Upper lobe of right lung (tissue), 1 donor: ENCODE measurements around the gene TMEM87B. TPM values are rescaled to one million over a fixed set of nuclear protein-coding genes. Genes with fewer than 3 reads are reported as not detected.
"Not testable (repeated sequence)": the region's sequence is repeated elsewhere in the genome, so short reads cannot be mapped to it uniquely, and the experiment has no call there.

Experiments
- ATAC-seq: fragments of 200-7000 bp; cut with Tn5 transposase; one replicate; pipeline ENCODE4 v1.9.1; 2020; ENCODE audit warnings: mild to moderate bottlenecking, moderate library complexity
- DNase-seq: peaks from one replicate; pipeline ENCODE4 v3.0.0-alpha.2; 2020
- H3K27ac ChIP-seq: fragments of 200-600 bp; one replicate; pipeline ENCODE4 v1.8.0; 2022
- H3K27me3 ChIP-seq: fragments of 200-600 bp; one replicate; pipeline ENCODE4 v1.8.0; 2022; ENCODE audit warnings: mild to moderate bottlenecking
- H3K36me3 ChIP-seq: fragments of 200-600 bp; one replicate; pipeline ENCODE4 v1.8.0; 2022
- H3K4me1 ChIP-seq: fragments of 200-600 bp; one replicate; pipeline ENCODE4 v1.8.0; 2022
- H3K4me3 ChIP-seq: fragments of 200-600 bp; one replicate; pipeline ENCODE4 v1.8.0; 2022; ENCODE audit warnings: mild to moderate bottlenecking
- H3K9me3 ChIP-seq: fragments of 200-600 bp; one replicate; pipeline ENCODE4 v1.8.0; 2022
- CTCF ChIP-seq: fragments of 200-600 bp; IDR thresholded peaks from one replicate; pipeline ENCODE4 v1.8.0; 2022; ENCODE audit warnings: antibody characterized with exemption
- intact Hi-C: fragments of 100-400 bp; cut with DNase I; formaldehyde crosslinking; loops from one replicate; pipeline ENCODE4 v1.11.0; 2022
- total RNA-seq: library from RNA; stranded (reverse); fragmentation: NEBNext Ultra II Directional; extraction: Animal tissue kit (Norgen Biotek cat#: 25700); gene quantifications from one replicate; pipeline ENCODE4 v1.2.1, GENCODE V29; 2021
- donor health status: DM: no; HTN: yes; CAD: no; lungs with severe emphysema.

TMEM87B gene
- total RNA-seq, 1 donor from 2014 or later = 28.0 TPM

- peaks cover 10% of the 10 kb centered on the region for H3K4me1 ChIP-seq
- ATAC-seq = no peak
- no peak for TF ChIP-seq CTCF
- DNase-seq = no peak
- peaks cover 67% of the 10 kb centered on the region for H3K36me3 ChIP-seq
- H3K27me3 ChIP-seq = no peaks in the 10 kb centered on the region
- H3K9me3 ChIP-seq = no peaks in the 10 kb centered on the region
- no peak overlapping the region for H3K4me3 ChIP-seq
- intact Hi-C loops = no loop called here
- H3K27ac ChIP-seq = no peak overlapping the region
Measured at GRCh38 chr2:112095681-112096080, 40.6 kb downstream of the TMEM87B start.

DNA sequence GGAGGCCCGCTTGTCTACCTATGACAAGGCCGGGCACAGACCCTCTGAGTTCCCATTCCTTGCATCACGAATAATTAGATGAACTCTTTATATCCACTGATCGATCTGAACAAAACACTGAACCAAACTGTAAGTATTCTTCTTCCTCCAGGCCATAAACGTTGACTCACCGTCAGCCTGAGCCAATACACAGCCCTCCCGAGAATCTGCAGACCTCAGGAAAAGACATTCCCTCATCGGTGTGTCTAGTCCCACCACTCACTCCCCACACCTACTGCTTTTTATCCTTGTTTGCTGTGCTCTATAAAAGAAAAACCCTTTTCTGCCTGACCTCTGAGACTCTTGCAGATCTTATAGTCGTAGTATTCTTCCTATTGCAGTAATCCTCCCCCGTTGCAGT, 41.0 kb downstream of the TMEM87B start:
- H3K27ac ChIP-seq = no peak overlapping the region
- no peak for DNase-seq
- intact Hi-C loops = no loop called here

DNA sequence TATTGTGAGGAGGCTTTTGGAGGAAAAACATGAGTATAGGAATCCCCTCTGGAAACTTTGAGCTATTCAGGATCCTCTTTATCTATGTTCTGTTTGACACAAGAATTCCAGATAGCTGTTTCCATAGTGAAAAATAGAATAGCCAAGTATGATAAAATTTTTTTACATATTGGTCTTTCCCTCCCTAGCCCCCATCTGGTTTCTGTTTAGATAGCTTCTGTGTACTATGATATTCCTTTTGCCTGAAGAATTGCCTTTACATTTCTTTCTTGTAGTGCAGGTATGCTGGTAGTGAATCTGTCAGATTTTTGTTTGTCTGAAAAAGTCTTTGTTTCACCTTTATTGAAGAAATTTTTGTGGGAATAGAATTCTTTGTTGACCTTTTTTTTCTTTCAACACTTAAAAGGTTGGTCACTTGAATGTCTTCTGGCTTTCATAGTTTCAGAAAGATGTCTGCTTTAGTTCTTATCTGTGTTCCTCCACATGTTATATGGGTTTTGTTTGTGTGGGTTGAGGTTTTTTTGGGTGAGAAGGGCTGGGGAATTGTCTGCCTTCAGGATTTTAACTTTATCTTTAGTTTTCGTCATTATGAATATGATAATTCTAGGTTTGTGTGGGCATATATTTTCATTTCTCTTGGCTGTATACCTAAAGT, 53.2 kb downstream of the TMEM87B start:
- Histone ChIP-seq H3K4me1 (no peaks in the 10 kb centered on the region), H3K27me3 (no peaks in the 10 kb centered on the region), H3K9me3 (peaks cover 10% of the 10 kb centered on the region), H3K27ac (no peak overlapping the region), H3K36me3 (peaks cover 73% of the 10 kb centered on the region), H3K4me3 (no peak overlapping the region)
- ATAC-seq (no peak), DNase-seq (no peak)
- intact Hi-C loops = no loop called here
- TF ChIP-seq CTCF = no peak

More for the DNA sequence above, 41.0 kb downstream of the TMEM87B start:
- Histone ChIP-seq H3K9me3 (no peaks in the 10 kb centered on the region), H3K27me3 (no peaks in the 10 kb centered on the region), H3K4me1 (peaks cover 10% of the 10 kb centered on the region), H3K36me3 (peaks cover 67% of the 10 kb centered on the region), H3K4me3 (no peak overlapping the region)
- no peak for TF ChIP-seq CTCF
- no peak for ATAC-seq

DNA sequence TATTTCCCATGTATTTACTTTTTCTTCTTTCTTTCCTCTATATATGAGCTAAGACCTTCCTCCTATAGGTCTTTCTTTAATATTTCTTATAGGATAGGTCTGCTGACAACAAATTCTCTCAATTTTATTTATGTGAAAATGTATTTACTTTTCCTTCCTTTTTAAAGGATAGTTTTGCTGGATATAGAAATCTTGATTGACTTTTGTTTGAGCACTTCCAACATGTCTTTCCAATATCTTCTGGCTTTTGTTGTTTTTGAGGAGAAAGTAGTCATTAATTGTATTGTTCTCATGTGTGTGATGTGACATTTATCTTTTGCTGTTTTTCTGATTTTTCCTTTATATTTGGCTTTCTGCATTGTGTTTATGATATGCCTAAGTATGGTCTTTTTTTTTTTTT, 54.2 kb downstream of the TMEM87B start:
- Histone ChIP-seq H3K4me1 (no peaks in the 10 kb centered on the region), H3K36me3 (peaks cover 65% of the 10 kb centered on the region), H3K4me3 (no peak overlapping the region), H3K27ac (no peak overlapping the region), H3K27me3 (no peaks in the 10 kb centered on the region), H3K9me3 (peaks cover 10% of the 10 kb centered on the region)
- DNase-seq = no peak
- no peak for ATAC-seq
- TF ChIP-seq CTCF = no peak
- intact Hi-C loops = no loop called here

DNA sequence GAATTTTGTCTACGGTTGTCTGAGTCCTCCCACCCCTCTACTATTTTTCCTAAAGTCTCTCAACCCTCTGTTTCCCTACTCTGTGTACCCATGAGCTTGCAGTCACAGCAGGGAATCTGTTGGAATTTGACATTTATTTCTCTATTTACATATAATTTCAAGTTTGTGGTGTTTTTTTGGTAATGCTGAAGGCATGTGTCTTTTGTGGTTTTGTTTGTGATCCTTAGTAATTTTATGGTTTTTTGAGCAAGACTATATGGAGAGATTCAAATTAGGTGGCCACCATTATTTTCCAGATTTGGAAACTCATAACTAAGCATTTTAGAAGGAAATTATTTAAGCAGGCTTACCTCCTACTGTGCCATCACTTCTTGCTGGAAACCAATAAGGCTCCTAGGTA, 55.9 kb downstream of the TMEM87B start:
- H3K4me1 ChIP-seq = no peaks in the 10 kb centered on the region
- H3K27me3 ChIP-seq = no peaks in the 10 kb centered on the region
- no peak overlapping the region for H3K27ac ChIP-seq
- no peak overlapping the region for H3K4me3 ChIP-seq
- H3K36me3 ChIP-seq = peaks cover 56% of the 10 kb centered on the region
- ATAC-seq (no peak), DNase-seq (no peak)
- intact Hi-C loops = no loop called here
- TF ChIP-seq CTCF = no peak
- H3K9me3 ChIP-seq = peaks cover 10% of the 10 kb centered on the region

GRCh38 chr2:112113354-112113753, 58.3 kb downstream of the TMEM87B start:
- H3K27me3 ChIP-seq, H3K4me1 ChIP-seq, DNase-seq, ATAC-seq, intact Hi-C loops, H3K27ac ChIP-seq, H3K4me3 ChIP-seq: not testable (repeated sequence)
- H3K36me3 ChIP-seq = peaks cover 61% of the 10 kb centered on the region
- peaks cover 10% of the 10 kb centered on the region for H3K9me3 ChIP-seq
